Neuronal stem cell (in vitro differentiated cells): ENCODE results near the gene VCL.

Experiments
- DNase-seq: peaks from one replicate; pipeline ENCODE4 v3.0.0-alpha.2; 2013; ENCODE audit warnings: low spot score
- H2AFZ ChIP-seq: one replicate; pipeline ENCODE4 v1.6.1; 2013; ENCODE audit warnings: mild to moderate bottlenecking, low read length, inconsistent platforms
- H2AK5ac ChIP-seq: 2 replicates; pipeline ENCODE4 v1.6.1; 2013; ENCODE audit warnings: low read depth, mild to moderate bottlenecking, inconsistent platforms, low read length, moderate library complexity, mixed read lengths
- H2BK120ac ChIP-seq: 2 replicates; pipeline ENCODE4 v1.6.1; 2013; ENCODE audit warnings: low read depth, mild to moderate bottlenecking, inconsistent platforms, low read length, moderate library complexity, mixed read lengths
- H2BK12ac ChIP-seq: one replicate; pipeline ENCODE4 v1.6.1; 2013; ENCODE audit warnings: low read length, inconsistent platforms
- H2BK15ac ChIP-seq: 2 replicates; pipeline ENCODE4 v1.6.1; 2013; ENCODE audit warnings: mild to moderate bottlenecking, low read length, inconsistent platforms, mixed read lengths
- H2BK5ac ChIP-seq: one replicate; pipeline ENCODE4 v1.6.1; 2013; ENCODE audit warnings: inconsistent platforms, mild to moderate bottlenecking, low read length, moderate library complexity
- H3K14ac ChIP-seq: one replicate; pipeline ENCODE4 v1.6.1; 2013; ENCODE audit warnings: low read length, inconsistent platforms
- H3K18ac ChIP-seq: 2 replicates; pipeline ENCODE4 v1.6.1; 2013; ENCODE audit warnings: low read length, inconsistent platforms
- H3K23ac ChIP-seq: 2 replicates; pipeline ENCODE4 v1.6.1; 2013; ENCODE audit warnings: low read depth, mild to moderate bottlenecking, mixed read lengths, low read length, inconsistent platforms; ENCODE audit not compliant: poor library complexity
- H3K27ac ChIP-seq: replicated peaks from 3 replicates; pipeline ENCODE4 v1.5.1; 2013; ENCODE audit warnings: low read length, inconsistent platforms
- H3K27me3 ChIP-seq, 3 experiments: 2 replicates each; pipeline ENCODE4 v1.6.1; 2013; ENCODE audit warnings: low read length in 3 of 3, mild to moderate bottlenecking in 2 of 3, inconsistent platforms in 1 of 3, low read depth in 1 of 3, mixed read lengths in 1 of 3, moderate library complexity in 1 of 3; ENCODE audit not compliant: control insufficient read depth in 3 of 3, insufficient read depth in 3 of 3
- H3K36me3 ChIP-seq, 2 donors: replicated peaks in 1 of 2; 2 replicates each; pipeline ENCODE4 v1.6.1; 2013; ENCODE audit warnings: low read length in 2 of 2; ENCODE audit not compliant: control insufficient read depth in 2 of 2, insufficient read depth in 2 of 2
- H3K4ac ChIP-seq: 2 replicates; pipeline ENCODE4 v1.6.1; 2013; ENCODE audit warnings: inconsistent platforms, mild to moderate bottlenecking, low read length, moderate library complexity
- H3K4me1 ChIP-seq, 2 donors: 1 replicate in 1 of 2; 2 replicates in 1 of 2; pipeline ENCODE4 v1.6.1; 2013; ENCODE audit warnings: low read length in 2 of 2, low read depth in 1 of 2; ENCODE audit not compliant: control insufficient read depth in 2 of 2, insufficient read depth in 1 of 2
- H3K4me2 ChIP-seq: one replicate; pipeline ENCODE4 v1.6.1; 2013; ENCODE audit warnings: mild to moderate bottlenecking, low read length, inconsistent platforms; ENCODE audit not compliant: insufficient read depth, poor library complexity, severe bottlenecking
- H3K4me3 ChIP-seq, 2 donors: 2 replicates each; pipeline ENCODE4 v1.5.1; 2013; ENCODE audit warnings: low read length in 2 of 2, mild to moderate bottlenecking in 2 of 2, inconsistent platforms in 1 of 2, moderate library complexity in 1 of 2
- H3K79me1 ChIP-seq: one replicate; pipeline ENCODE4 v1.6.1; 2013; ENCODE audit warnings: low read depth, mild to moderate bottlenecking, inconsistent platforms, low read length, moderate library complexity
- H3K9ac ChIP-seq: one replicate; pipeline ENCODE4 v1.6.1; 2013; ENCODE audit warnings: mild to moderate bottlenecking, low read depth, low read length, inconsistent platforms; ENCODE audit not compliant: poor library complexity
- H3K9me3 ChIP-seq, 2 donors: replicated peaks in 1 of 2; 2 replicates each; pipeline versions ENCODE3 to v1.6.1; 2013; ENCODE audit warnings: low read length in 2 of 2, mild to moderate bottlenecking in 2 of 2, inconsistent platforms in 1 of 2, low read depth in 1 of 2, mixed read lengths in 1 of 2, moderate library complexity in 1 of 2; ENCODE audit not compliant: control insufficient read depth in 2 of 2, insufficient read depth in 1 of 2
- H4K8ac ChIP-seq: one replicate; pipeline ENCODE4 v1.6.1; 2013; ENCODE audit warnings: low read depth, mild to moderate bottlenecking, inconsistent platforms, low read length, moderate library complexity
- H4K91ac ChIP-seq: one replicate; pipeline ENCODE4 v1.6.1; 2013; ENCODE audit warnings: low read length, low read depth, mild to moderate bottlenecking, inconsistent platforms; ENCODE audit not compliant: poor library complexity
- WGBS, 2 donors: extraction: QIAGEN DNeasy Blood & Tissue Kit; methylation state at CpG; one replicate each; pipeline ENCODE4 v1.1.7; 2013; ENCODE audit warnings: missing lambda C conversion rate in 2 of 2, mixed read lengths in 1 of 2; ENCODE audit not compliant: insufficient read length in 2 of 2, insufficient replicate concordance in 1 of 2; ENCODE audit errors: extremely low coverage in 2 of 2; 5-methylcytosine and 5-hydroxymethylcytosine counted together

VCL gene

GRCh38 chr10:74052994-74053393 lies 55.1 kb downstream of the VCL start:
- WGBS, 2 donors: no CpG with 5 or more reads among the region's 1 CpG

GRCh38 chr10:74055383-74056049 lies 57.6 kb downstream of the VCL start:
- Histone ChIP-seq H2BK12ac (no peak overlapping the region), H4K8ac (no peak overlapping the region), H3K79me1 (peaks cover 2% of the 10 kb centered on the region), H3K4me1 (peaks cover 1 to 5% of the 10 kb centered on the region in 2 donors), H3K18ac (no peak overlapping the region), H3K27me3 (no peaks in the 10 kb centered on the region), H2AFZ (no peak overlapping the region), H2BK120ac (no peak overlapping the region), H2AK5ac (no peak overlapping the region), H4K91ac (no peak overlapping the region), H2BK5ac (no peak overlapping the region), H2BK15ac (no peak overlapping the region), H3K9ac (no peak overlapping the region), H3K4me3 (no peak overlapping the region), H3K4ac (no peak overlapping the region), H3K36me3 (peaks cover 3 to 5% of the 10 kb centered on the region in 2 donors), H3K23ac (no peak overlapping the region), H3K27ac (no peak overlapping the region), H3K14ac (no peak overlapping the region), H3K9me3 (no peaks in the 10 kb centered on the region), H3K4me2 (no peak overlapping the region)
- no CpG with 5 or more reads among the region's 4 CpGs for WGBS, 2 donors
- no peak for DNase-seq

More at GRCh38 chr10:74052994-74053393, 55.1 kb downstream of the VCL start:
- Histone ChIP-seq H2BK15ac (no peak overlapping the region), H3K14ac (no peak overlapping the region), H3K36me3 (peaks cover 2% of the 10 kb centered on the region in 2 donors), H3K4me1 (peaks cover 1 to 5% of the 10 kb centered on the region in 2 donors), H3K9ac (no peak overlapping the region), H3K9me3 (no peaks in the 10 kb centered on the region), H3K18ac (no peak overlapping the region), H3K27ac (no peak overlapping the region), H4K91ac (no peak overlapping the region), H3K4me2 (no peak overlapping the region), H2AK5ac (no peak overlapping the region), H2BK5ac (no peak overlapping the region), H3K27me3 (no peaks in the 10 kb centered on the region), H2BK120ac (no peak overlapping the region), H3K4me3 (no peak overlapping the region), H2BK12ac (no peak overlapping the region), H2AFZ (no peak overlapping the region), H3K23ac (no peak overlapping the region), H3K79me1 (peaks cover 2% of the 10 kb centered on the region), H4K8ac (no peak overlapping the region), H3K4ac (no peak overlapping the region)
- DNase-seq: no peak

- no peak overlapping the region for H3K27ac ChIP-seq
These were observed 58.3 kb downstream of the VCL start for GRCh38 chr10:74056050-74056818.

GRCh38 chr10:74058071-74058470 lies 60.2 kb downstream of the VCL start:
- Histone ChIP-seq H3K4me1 (no peaks in the 10 kb centered on the region), H3K9me3 (peaks cover 2 to 9% of the 10 kb centered on the region in 2 donors), H4K91ac (no peak overlapping the region), H2BK12ac (no peak overlapping the region), H3K27me3 (no peaks in the 10 kb centered on the region), H2BK15ac (no peak overlapping the region), H3K18ac (no peak overlapping the region), H3K4me2 (no peak overlapping the region), H3K14ac (no peak overlapping the region), H3K23ac (no peak overlapping the region), H2BK120ac (no peak overlapping the region), H2AK5ac (no peak overlapping the region), H2BK5ac (no peak overlapping the region), H3K79me1 (no peaks in the 10 kb centered on the region), H3K4ac (no peak overlapping the region), H3K4me3 (no peak overlapping the region), H3K9ac (no peak overlapping the region), H3K36me3 (peaks cover 7 to 24% of the 10 kb centered on the region in 2 donors), H2AFZ (no peak overlapping the region), H4K8ac (no peak overlapping the region), H3K27ac (no peak overlapping the region)
- WGBS, 2 donors: no CpG with 5 or more reads among the region's 4 CpGs
- no peak for DNase-seq

More at GRCh38 chr10:74056050-74056818, 58.3 kb downstream of the VCL start:
- WGBS, 2 donors: no CpG with 5 or more reads among the region's 2 CpGs
- Histone ChIP-seq H3K4me3 (no peak overlapping the region), H3K36me3 (peaks cover 3 to 6% of the 10 kb centered on the region in 2 donors), H3K4me1 (peaks cover 1 to 5% of the 10 kb centered on the region in 2 donors), H3K4me2 (no peak overlapping the region), H2BK12ac (no peak overlapping the region), H2BK5ac (no peak overlapping the region), H3K9ac (no peak overlapping the region), H3K18ac (no peak overlapping the region), H3K9me3 (no peaks in the 10 kb centered on the region), H3K27me3 (no peaks in the 10 kb centered on the region), H3K79me1 (peaks cover 2% of the 10 kb centered on the region), H2BK120ac (no peak overlapping the region), H4K8ac (no peak overlapping the region), H3K23ac (no peak overlapping the region), H3K14ac (no peak overlapping the region), H2AK5ac (no peak overlapping the region), H3K4ac (no peak overlapping the region), H2AFZ (no peak overlapping the region), H4K91ac (no peak overlapping the region), H2BK15ac (no peak overlapping the region)
- DNase-seq: no peak
